ENCODE data around the gene GRIP1. TPM values are rescaled to one million over a fixed set of nuclear protein-coding genes. Genes with fewer than 3 reads are reported as not detected.

GRIP1 gene
- total RNA-seq, 1 experiment from 2014 or later: 2.3 TPM

DNA sequence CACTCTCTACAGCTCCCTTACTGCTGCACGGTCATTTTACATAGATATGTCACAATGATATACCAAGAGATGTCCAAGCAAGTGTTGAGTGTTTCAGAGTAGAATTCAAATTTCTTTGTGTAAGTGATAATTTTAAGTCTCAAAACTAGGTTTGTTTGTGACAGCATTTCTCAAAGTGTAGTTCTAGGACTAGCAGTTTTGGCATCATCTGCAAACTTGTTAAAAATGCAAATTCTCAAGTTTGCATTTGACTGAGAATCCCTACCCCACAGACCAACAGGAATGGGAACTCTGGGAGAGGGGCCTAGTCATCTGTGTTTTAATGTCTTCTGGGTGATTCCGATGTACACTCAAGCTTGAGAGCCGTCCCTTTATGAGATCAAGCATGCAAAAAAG lies 279.0 kb downstream of the GRIP1 start:
- no peak for DNase-seq (ENCODE audit: extremely low read depth, low read depth)

DNA sequence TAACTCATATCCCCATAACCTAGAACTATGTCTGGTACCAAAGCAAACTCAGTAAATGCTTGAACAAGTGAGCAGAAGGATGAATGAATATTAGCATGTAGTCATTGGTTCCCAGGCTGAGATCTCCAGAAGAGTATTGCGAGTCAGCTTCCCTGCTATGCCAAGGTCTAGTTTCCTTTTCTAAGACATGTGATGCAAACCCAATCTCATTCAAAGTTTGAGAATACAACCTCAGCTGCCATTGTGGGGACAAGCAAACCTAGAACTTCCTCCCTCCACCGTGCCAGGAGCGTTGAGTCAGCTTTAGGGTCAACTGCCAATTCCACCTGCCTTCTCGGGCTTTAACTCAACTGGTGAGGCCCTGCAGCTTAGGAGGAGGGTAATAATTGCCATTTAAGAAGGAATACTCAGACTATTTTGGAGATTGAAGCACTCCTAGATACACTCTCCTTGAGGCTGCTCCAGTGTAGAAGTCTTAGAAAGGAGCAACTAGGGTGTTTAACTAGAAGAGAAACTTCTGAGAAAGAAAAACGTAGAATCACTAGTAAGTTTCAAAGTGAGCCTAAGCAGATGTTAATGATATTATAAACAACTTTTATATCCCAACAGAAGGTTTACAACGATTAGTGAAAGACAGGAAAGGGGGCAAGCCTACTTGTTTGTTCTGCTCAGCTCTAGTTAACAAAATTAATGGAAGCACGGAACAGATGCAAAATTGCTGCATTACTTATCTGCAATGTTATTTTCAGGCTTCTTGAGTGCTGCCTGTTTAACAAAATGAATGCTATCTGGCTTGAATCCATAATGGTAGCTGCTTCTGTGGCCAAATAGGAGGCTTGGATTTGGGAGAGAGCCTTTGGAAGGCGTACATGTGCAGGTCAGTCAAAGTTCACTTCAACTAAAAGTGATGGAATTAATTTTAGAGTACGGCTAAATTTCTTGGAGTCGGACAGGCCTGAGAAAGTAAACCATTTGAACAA lies 279.7 kb downstream of the GRIP1 start:
- DNase-seq (ENCODE audit: extremely low read depth, low read depth): no peak

DNA sequence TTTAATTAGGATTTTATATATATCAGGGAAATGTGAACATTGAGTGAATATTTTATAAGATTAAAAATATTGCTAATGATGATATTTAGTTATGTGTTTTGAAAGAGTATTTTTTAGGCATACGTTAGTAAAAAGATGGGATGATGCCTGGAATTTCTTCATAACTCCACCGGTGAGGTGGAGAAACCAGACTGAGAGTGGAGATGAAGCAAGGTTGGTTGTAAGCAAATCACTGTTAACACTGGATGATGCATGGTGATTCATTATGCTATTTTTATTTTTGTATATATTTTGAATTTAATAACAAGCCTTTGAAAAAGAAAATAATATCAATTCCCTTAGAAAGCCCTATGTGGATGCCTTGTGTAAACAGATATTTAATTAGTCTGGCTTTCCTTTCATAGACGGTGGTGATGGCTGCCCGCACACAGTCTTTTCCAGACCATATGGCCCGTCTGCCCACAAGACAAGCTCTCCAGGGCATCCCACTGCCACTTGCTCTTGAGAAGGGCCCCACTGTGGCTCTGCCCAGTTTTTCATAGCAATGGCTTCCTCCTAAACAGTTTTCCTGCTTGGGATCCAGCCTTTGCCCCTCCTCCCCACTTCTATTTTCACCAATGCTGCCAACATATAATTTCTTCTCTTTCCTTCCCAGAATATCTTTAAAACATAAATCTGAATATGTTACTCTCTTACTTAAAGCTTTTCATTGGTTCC lies 281.1 kb downstream of the GRIP1 start:
- no peak for DNase-seq (ENCODE audit: extremely low read depth, low read depth)

DNA sequence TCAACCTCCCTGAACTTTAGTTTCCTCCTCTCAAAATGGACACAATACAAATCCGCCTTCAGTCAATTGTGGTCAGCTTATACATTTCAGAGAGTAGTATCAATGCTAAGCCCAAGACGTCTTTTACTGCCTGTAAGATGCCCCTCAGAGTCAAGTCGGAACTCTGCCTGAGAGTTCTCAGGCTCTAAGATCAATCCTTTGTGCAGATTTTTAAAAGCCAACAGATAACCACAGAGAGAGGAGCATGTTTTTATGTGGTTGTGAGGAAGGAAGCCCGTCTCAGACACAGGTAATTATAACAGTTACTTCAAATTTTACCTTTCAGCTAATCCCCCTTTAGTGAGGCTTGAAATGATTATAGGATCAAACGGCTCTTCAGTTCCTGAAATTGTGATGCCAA lies 285.0 kb downstream of the GRIP1 start:
- DNase-seq (ENCODE audit: extremely low read depth, low read depth): no peak

DNA sequence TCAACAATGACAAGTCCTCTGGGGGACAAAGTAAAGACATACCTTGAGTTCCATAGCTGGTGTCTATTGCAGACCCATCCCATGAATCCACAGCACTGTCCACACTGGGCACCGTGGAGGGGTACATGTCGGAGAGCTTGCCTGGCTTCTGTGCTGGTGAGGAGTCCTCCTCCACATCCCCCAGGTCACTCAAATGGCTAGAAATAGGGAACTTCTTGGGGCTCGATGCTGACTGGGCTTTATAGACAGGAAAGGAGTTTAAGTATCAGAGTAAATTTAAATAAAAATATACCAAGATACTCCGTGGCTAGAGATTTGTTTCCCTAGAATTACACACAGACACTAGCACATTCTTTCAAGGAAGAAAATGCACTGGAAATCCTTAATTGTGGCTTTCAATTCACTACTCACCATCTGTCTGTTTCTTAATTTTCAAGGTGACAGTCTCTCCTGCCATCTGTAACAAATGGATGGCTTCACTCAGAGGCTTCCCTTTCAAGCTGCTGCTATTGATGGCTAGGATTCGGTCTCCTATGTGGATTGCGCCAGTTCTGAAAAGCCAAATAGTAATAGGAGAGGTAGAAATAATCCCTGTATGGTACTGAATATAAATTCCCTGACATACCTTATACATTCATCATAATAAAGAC lies 286.5 kb downstream of the GRIP1 start:
- DNase-seq (ENCODE audit: extremely low read depth, low read depth): no peak

DNA sequence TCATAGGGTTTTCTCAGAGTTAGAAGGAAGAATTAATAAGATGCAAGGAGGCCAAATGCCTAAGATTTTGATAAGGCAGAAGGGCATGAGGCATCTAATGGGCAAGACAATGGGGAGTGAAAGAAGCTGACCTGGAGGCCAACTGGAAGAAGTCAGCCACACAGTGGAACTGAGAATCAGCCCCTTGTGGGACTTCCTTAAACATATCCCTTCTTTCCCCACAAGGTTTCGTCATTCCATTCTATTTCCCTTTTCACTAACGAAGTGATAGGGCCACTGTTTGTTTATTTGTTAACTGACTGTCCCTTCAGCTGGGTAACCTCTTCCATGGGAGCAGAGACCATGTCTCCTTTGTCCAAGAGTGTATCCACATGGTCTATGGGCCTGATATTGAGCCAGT lies 290.4 kb downstream of the GRIP1 start:
- DNase-seq (ENCODE audit: extremely low read depth, low read depth): no peak

DNA sequence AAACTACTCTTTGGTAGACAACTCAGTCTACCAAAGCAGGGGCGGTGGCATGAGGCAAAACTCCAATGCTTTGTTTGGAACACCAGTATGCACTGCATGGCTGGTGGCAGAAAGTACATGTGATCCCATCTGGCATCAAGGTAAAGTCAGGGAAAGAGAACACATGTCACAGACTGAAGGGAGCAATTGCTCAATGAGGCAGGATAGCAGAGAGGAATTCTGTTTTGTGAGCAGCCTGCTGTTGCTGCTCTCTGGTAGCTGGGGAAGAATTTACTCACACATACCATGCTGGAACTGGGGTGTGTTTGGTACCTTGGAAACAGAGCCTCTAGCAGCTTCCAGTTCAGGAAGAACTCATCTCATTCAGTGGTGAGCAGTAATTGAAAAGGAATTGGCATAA lies 291.8 kb downstream of the GRIP1 start:
- DNase-seq (ENCODE audit: extremely low read depth, low read depth): no peak

DNA sequence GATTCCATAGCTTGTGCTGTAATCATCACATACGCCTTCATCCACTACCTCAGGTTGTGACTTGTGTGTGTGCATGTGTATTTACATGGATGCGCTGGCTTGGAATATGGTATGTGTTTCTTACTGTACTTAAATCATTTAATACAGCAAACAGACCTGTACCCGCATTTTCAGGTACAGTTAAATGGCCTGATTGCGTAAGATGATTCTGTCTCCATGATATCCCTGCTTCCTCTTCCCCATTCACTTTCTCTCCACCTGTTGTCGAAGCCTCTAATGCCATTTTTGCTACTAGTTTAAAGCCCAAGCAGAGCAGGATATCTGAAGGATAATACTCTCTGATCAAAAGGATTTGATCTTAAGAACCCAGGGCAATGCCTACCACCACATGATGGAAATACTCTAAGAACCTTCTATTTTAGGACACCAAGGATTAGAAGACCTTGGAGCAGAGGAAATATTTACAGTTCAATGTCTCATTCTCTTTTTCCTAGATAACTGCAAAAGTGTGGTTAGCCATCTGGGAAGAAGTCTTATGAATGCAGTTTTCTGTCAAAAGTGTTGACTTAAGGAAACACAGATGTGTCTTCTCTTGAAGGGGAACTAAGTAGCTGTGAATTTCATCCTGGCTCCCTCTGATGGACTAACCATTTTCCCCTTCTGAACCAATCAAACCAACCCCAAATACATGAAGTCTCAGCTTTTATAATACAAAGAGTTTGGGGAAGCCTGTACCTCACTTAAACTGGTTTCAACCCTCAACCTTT lies 297.9 kb downstream of the GRIP1 start:
- DNase-seq (ENCODE audit: extremely low read depth, low read depth): no peak

DNA sequence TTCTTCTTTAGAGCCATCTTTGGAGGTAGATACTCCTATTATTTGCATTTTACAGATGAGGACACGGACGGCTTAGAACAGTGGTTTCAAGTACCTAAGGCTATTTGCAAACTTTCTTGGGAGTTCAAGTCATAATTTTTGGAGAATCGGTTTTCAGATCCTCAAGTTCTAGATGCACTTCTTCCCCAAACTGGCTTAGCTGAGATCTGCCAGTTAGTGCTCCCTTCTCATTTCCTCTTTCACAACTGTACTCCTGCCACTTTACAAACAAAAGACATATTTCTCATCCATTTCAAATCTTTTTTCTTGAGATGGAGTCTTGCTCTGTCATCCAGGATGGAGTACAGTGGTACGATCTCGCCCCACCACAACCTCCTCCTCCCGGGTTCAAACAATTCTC lies 299.3 kb downstream of the GRIP1 start:
- no peak for DNase-seq (ENCODE audit: extremely low read depth, low read depth)

DNA sequence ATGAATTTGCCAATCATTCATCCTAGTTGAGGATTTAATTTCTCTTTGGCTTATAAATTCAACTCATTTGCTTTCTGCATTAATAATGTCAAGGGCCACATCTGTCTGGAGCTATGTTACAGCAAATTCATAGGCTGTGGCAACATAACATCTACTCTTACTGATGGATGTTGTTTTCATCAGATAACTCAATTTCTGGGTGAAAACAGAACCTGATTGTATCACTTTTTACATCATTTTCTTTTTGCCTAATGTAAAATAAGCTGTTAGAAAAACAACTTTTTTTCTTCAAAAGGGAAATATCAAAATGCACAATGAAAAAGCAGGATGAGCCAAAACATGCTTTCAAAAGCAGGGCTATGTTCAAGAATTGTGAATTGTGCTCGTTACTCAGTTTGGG lies 303.3 kb downstream of the GRIP1 start:
- no peak for DNase-seq (ENCODE audit: extremely low read depth, low read depth)

DNA sequence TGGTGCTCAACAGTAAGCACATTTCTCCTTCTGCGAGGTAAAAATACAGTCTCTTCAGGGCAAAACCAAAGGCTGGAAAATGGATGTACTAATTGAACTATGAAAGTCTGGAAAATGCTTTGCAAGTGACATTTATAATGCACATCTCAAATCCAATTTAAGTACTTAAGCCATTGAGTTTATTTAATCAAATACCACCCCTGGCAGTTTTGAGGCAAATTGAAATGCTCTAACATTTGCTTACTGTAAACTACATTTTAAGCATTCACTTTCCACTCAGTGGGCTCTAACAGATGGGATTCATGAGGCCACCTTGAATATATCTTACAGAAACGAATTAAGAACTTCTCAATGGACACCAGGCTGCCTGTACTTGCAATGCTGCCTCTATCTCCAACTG lies 306.9 kb downstream of the GRIP1 start:
- no peak for DNase-seq (ENCODE audit: extremely low read depth, low read depth)

DNA sequence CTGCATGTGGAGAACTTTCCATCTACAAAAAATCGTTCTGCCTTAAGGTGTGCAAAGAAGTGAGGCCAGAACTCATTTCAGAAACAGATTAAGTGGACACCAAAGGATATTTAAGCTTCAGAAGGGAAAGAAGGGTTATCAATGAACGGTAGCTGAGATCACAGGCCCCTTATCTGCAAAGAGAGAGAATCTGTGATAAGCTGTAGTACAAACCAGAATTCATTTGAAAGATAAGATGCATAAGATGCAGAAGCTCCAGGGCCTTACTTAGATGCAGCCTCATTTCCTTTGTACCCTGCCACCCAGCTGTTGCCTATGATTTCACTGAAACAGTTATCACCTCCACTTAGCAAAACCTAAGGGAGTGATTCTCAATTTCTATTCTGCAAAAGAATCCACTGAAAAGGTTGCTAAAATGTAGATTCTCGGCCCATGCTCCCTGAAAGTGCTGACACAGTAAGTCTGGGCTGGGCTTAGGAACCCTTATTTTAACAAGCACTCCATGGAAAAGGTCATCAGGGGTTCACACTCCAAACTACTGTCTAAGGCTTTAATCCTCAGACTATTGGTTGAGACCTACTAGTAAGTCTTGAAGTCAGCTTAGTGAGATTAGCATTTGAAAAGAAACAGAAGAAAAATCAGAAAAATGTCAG lies 311.7 kb downstream of the GRIP1 start:
- no peak for DNase-seq (ENCODE audit: extremely low read depth, low read depth)

DNA sequence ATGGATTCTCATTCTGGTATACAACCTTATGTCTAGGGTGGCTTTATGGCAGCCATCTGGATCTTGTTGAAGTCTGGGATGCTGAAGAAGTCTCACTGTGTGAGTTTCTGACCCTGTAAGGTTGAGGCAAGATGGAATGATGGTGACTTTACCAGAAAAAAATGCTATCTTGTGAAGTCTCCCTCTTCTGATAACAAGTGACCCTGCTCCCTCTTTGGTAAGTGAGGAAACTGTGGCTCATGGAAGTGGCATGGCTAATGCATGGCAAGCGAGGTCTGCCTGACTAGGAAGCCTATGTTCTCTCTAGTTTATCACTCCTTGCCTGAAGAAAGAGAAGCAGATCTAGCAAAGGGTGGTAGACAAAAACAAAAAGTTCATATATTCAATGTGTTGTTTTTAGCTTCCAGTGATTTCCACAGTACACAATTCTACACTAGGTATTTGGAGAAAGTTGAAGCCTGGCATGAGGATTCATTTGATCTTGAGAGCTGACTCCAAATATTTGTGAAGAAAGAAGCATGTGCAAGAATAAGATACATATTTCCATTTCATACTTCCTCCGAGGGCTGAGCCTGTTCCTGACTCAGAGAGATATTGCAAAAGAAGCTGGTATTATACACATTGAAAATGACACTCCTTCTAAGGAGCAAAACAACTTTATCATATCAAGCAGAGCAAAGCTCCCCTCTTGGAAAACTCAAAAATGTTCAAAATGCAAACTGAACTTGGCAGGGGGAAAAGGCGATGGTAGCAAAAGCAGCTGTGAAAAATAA lies 313.0 kb downstream of the GRIP1 start:
- no peak for DNase-seq (ENCODE audit: extremely low read depth, low read depth)

DNA sequence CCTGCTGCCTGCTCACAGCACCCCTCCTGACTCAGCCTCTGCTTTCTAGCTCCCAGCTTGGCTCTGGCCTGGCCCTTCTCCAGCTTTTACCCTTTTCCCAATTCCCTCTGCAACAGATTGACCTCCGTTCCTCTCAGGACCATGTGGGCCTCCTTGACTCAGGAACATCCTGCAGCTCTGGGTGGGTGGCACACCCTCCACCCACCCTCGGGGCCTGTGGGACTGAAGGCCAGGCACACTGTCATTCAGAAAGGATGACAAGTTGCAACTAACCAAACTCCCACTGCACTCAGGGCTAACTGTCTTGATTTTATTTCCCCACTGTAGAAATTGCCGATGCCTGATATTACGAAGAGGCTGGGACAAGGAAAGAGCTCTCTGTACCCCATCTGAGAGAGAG lies 317.2 kb downstream of the GRIP1 start:
- no peak for DNase-seq (ENCODE audit: extremely low read depth, low read depth)

DNA sequence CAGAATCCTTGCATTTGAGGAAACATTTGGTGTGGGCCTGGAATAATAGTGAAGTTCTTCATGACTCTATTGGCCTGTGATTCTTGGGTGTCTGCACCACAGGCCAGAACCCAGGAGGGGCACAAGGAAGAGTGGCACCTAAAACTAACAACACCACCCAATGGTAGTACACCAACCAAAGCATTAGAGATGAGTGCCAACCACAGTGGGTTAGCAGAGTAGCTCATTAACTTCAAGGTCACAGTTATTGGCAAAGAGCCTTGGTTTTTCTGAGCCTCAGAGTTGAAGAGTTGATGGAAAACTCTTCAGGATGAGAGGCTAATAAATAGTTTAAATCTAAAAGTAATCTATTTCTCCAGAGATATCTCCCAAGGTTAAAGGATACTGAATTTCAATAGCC lies 319.6 kb downstream of the GRIP1 start:
- no peak for DNase-seq (ENCODE audit: extremely low read depth, low read depth)

DNA sequence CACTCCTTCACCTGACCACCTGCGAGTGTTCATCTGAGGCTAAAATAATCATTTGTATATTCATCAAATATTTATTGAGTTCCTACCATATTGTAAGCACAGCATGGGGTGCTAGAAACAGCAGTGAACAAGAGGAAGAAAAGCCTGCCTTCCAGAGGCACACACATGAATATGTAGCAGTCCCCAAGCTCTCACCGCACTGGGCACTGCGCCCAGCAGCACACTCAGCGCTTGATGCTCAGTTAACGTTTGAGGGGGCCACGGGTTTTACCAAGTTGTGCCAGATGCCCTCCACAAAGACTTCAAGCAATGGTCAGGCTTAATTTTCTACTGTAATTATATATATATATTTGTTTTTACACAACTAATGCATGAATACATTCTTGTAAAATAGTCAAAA lies 324.6 kb downstream of the GRIP1 start:
- DNase-seq (ENCODE audit: extremely low read depth, low read depth): no peak

DNA sequence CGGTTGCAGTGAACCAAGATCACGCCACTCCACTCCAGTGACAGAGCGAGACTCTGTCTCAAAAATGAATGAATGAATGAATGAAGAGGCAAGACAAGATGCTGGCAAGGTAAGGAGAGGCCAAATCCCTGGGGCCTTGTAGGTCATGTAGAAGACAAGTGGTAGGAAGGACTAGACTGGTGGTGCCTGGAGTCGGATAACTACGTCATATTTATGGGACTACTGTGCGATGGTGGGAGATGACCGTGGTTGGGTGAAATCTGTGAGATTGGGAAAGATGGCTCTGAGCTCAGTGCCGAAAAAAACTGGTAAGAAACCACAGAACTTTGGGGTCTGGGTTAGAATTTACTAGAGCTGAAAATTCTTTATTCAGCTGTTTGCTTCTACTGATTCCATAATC lies 326.0 kb downstream of the GRIP1 start:
- no peak for DNase-seq (ENCODE audit: extremely low read depth, low read depth)

DNA sequence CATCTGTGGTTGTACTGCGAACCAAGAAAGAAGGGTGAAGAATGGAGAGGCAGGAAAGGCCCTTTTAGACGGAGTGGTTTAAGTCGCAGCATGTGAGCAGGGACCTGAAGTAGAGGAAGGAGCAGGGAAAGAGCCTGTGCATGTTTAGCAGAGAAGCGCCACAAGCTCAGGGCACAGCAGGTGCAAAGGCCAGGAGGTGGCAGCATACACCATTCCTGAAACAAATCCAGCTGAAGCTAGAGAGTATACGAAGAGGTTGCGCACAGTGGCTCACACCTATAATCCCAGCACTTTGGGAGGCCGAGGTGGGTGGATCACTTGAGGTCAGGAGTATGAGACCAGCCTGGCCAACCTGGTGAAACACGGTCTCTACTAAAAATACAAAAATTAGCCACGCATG lies 326.7 kb downstream of the GRIP1 start:
- DNase-seq (ENCODE audit: extremely low read depth, low read depth): peak; percentile 12

DNA sequence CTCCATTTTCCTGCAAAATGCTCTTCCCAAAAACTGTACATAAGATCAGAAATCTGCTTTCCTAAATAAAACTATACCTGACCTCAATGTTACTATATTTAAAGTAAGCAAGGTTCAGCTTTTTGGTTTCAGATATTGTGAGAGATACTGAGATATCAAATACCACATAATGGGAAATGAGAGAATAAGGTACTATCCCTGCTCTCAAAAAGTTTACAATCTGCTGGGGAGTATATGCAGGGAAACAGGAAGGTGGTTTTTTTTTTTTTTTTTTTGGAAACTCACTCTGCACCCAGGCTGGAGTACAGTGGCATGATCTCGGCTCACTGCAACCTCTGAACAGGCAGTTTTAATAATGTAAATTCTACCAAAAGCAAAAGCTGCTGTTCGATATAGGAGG lies 327.6 kb downstream of the GRIP1 start:
- no peak for DNase-seq (ENCODE audit: extremely low read depth, low read depth)
